ENCODE results near the gene CYBRD1.

DNA sequence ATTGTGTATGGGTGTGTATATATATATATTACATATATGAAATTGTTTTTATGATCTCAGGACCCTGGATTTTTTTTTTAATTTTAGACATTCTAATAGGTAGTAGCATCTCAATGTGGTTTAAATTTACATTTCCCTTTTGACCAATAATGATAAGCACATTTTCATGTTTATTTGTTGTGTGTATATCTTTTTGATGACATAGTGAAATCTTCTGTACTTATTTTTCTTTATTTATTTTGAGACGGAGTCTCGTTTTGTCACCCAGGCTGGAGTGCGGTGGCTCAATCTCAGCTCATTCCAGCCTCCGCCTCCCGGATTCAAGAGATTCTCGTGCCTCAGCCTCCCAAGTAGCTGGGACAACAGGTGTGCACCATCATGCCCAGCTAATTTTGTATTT lies 35.1 kb upstream of the CYBRD1 start:
- TF ChIP-seq EZH2 (IDR thresholded peaks at IDR 0.05; ENCODE audit: borderline replicate concordance, low read length), result no peak
- TF ChIP-seq, protein P1, sequence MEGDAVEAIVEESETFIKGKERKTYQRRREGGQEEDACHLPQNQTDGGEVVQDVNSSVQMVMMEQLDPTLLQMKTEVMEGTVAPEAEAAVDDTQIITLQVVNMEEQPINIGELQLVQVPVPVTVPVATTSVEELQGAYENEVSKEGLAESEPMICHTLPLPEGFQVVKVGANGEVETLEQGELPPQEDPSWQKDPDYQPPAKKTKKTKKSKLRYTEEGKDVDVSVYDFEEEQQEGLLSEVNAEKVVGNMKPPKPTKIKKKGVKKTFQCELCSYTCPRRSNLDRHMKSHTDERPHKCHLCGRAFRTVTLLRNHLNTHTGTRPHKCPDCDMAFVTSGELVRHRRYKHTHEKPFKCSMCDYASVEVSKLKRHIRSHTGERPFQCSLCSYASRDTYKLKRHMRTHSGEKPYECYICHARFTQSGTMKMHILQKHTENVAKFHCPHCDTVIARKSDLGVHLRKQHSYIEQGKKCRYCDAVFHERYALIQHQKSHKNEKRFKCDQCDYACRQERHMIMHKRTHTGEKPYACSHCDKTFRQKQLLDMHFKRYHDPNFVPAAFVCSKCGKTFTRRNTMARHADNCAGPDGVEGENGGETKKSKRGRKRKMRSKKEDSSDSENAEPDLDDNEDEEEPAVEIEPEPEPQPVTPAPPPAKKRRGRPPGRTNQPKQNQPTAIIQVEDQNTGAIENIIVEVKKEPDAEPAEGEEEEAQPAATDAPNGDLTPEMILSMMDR (conservative IDR thresholded peaks at IDR 0.05 in 1 of 2, IDR thresholded peaks at IDR 0.05 in 1 of 2; ENCODE audit: extremely low read depth in 1 of 2, insufficient read depth in 1 of 2, low read depth in 1 of 2, low read length in 2 of 2), result no peak
